Nephron progenitor cell (in vitro differentiated cells): Measurements from ENCODE around the gene TMEM131L.

Source experiments
- DNase-seq: peaks from one replicate; pipeline ENCODE4 v3.0.0; 2021
- H3K27ac Mint-ChIP-seq: 2 replicates; pipeline ENCODE4 v1.8.0; 2021; ENCODE audit warnings: mild to moderate bottlenecking, moderate library complexity, mixed read lengths
- H3K27me3 Mint-ChIP-seq: 2 replicates; pipeline ENCODE4 v1.8.0; 2021; ENCODE audit warnings: mild to moderate bottlenecking, low read depth, mixed read lengths; ENCODE audit not compliant: poor library complexity
- H3K36me3 Mint-ChIP-seq: 2 replicates; pipeline ENCODE4 v1.8.0; 2021; ENCODE audit warnings: low read depth, mixed read lengths
- H3K4me1 Mint-ChIP-seq: 2 replicates; pipeline ENCODE4 v1.8.0; 2021; ENCODE audit warnings: mixed read lengths
- H3K4me3 Mint-ChIP-seq: 2 replicates; pipeline ENCODE4 v1.8.0; 2021; ENCODE audit warnings: mild to moderate bottlenecking, moderate library complexity, mixed read lengths
- H3K9me3 Mint-ChIP-seq: 2 replicates; pipeline ENCODE4 v1.8.0; 2021; ENCODE audit warnings: mild to moderate bottlenecking, moderate library complexity, mixed read lengths
- CTCF ChIP-seq: fragments of 200-600 bp; sonication (generic); IDR thresholded peaks from 2 replicates; pipeline ENCODE4 v1.5.0; 2021; ENCODE audit warnings: antibody characterized with exemption

Gene TMEM131L

GRCh38 chr4:153651587-153651986, 185.4 kb downstream of the TMEM131L start:
- no peak for DNase-seq
- Mint-ChIP-seq H3K27me3 (peaks cover 11% of the 10 kb centered on the region), H3K9me3 (no peaks in the 10 kb centered on the region), H3K4me1 (peaks cover 5% of the 10 kb centered on the region), H3K36me3 (no peaks in the 10 kb centered on the region), H3K27ac (no peak overlapping the region), H3K4me3 (no peak overlapping the region)
- TF ChIP-seq CTCF: no peak

DNA sequence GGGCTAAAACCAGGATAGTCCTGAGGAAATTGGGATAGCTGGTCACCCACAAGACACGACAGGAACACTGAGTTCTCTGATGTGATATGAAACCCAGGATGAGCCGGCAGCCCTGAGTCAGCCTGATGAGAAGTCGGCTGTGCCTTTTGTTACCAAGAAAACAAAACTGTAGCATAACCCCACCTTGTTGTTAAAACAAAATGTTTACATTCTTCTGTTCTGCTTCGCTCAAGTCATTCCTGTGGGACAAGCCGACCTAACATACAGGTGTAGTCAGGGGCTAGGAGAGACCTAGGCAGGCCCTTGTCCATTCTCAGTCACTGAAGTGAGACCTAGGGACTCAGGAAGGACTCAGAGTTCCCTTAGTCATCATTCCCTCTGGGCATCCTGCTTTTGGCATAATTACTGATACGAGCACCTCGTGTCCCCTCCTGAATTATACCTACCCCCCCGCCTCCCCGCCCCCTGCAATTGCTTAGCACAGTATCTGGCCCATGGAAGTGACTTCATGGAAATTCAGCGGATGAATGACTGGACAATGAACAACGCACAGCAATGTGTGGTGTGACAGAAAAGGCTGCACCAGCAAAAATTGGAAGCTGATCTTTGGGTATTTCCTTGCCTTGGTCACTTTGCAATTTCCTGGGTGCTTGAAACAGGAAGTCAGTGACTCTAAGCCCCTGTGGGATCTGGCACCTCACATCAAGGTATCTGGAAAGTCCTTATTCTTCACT, 186.1 kb downstream of the TMEM131L start:
- H3K27me3 Mint-ChIP-seq: peaks cover 6% of the 10 kb centered on the region
- H3K36me3 Mint-ChIP-seq: no peaks in the 10 kb centered on the region
- DNase-seq: no peak
- H3K4me1 Mint-ChIP-seq: peaks cover 5% of the 10 kb centered on the region
- no peak overlapping the region for H3K4me3 Mint-ChIP-seq
- no peak for TF ChIP-seq CTCF
- no peak overlapping the region for H3K27ac Mint-ChIP-seq
- H3K9me3 Mint-ChIP-seq: no peaks in the 10 kb centered on the region

DNA sequence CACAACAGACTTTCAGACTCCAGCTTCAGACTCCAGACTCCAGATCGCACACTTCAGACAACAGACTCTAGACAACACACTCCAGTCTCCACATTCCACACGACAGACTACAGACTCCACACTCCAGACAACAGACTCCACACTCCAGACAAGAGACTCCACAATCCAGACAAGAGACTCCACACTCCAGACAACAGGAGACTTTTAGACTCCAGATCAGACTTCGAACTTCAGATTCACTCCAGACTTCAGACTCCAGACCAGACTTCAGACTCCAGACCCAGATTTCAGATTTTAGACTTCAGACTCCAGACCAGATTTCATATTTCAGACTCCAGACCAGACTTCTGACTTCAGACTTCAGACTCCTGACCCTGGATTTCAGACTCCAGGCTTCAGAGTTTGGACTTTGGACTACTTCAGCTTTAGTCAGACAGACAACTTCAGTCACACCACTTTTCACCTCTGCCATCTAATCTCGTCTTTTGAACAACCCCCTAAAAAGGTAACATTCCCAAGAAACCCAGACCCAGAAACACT, 188.9 kb downstream of the TMEM131L start:
- no peak overlapping the region for H3K4me3 Mint-ChIP-seq
- peaks cover 11% of the 10 kb centered on the region for H3K27me3 Mint-ChIP-seq
- H3K27ac Mint-ChIP-seq: peak overlapping the region; percentile 5
- H3K9me3 Mint-ChIP-seq: no peaks in the 10 kb centered on the region
- H3K4me1 Mint-ChIP-seq: peaks cover 5% of the 10 kb centered on the region
- no peaks in the 10 kb centered on the region for H3K36me3 Mint-ChIP-seq
- TF ChIP-seq CTCF: no peak
- DNase-seq: no peak

DNA sequence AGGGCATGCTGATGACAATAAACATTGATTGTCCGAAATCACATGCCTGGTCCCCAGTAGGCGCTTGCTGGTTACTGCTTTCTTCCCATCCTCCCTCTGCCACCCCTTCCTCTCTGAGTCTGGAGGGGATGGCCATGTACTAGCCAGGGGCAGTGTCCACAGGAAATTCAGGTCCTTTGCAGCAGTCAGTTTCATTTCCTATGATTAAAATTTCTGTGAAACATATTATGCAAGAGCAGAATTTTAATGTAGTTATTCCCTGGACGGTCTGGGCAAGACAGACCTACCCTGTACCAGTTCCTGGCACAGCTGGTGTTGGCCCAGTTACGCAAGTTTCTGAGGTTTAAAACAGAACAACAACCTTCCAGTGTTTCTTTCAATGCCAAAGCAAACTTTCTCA, 189.8 kb downstream of the TMEM131L start:
- H3K36me3 Mint-ChIP-seq: no peaks in the 10 kb centered on the region

GRCh38 chr4:153661215-153661822, 195.2 kb downstream of the TMEM131L start:
- peaks cover 26% of the 10 kb centered on the region for H3K9me3 Mint-ChIP-seq
- DNase-seq: no peak
- no peaks in the 10 kb centered on the region for H3K36me3 Mint-ChIP-seq
- no peak overlapping the region for H3K4me3 Mint-ChIP-seq
- H3K4me1 Mint-ChIP-seq: no peaks in the 10 kb centered on the region
- no peak for TF ChIP-seq CTCF
- peaks cover 19% of the 10 kb centered on the region for H3K27me3 Mint-ChIP-seq
- H3K27ac Mint-ChIP-seq: no peak overlapping the region

More for the DNA sequence above, 189.8 kb downstream of the TMEM131L start:
- Mint-ChIP-seq H3K27ac (no peak overlapping the region), H3K4me1 (peaks cover 5% of the 10 kb centered on the region), H3K9me3 (no peaks in the 10 kb centered on the region), H3K4me3 (no peak overlapping the region), H3K27me3 (peaks cover 11% of the 10 kb centered on the region)
- no peak for DNase-seq
- TF ChIP-seq CTCF: no peak
